Suprapubic skin (tissue), 3 donors: ENCODE data around the gene INTS12.

ENCODE experiments used
- EP300 ChIP-seq: sonication (generic); formaldehyde crosslinking; IDR thresholded peaks from one replicate; pipeline ENCODE4 v1.6.1; 2017; ENCODE audit warnings: antibody characterized with exemption
- TF ChIP-seq, protein P1 (sequence below), 2 donors: fragments of 200-600 bp in 1 of 2; fragments of 450-650 bp in 1 of 2; sonication (generic) in 1 of 2; IDR thresholded peaks; one replicate each; pipeline ENCODE4 v1.5.1; 2016 to 2019; ENCODE audit warnings: antibody characterized with exemption in 2 of 2, mild to moderate bottlenecking in 1 of 2, moderate library complexity in 1 of 2

DNA sequence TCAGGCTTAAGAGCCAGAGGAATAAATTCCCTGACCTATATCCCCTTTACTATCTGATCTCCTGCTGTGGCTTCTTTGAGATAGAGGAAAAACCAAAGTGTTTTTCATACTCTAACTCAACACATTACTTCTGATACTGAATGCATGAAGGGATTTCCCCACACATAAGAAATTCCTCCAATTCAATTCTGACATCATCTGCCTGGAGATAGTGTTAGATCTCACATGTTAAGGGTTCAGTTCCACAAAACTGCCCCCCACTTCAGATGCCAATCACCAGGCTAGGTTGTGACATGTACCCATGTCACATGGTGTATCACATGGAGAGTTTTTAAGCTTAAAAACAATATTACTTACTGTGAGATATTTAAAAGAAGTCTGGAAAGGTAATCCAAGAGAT lies 46.9 kb upstream of the INTS12 start:
- TF ChIP-seq EP300 = no peak
- TF ChIP-seq, protein P1, sequence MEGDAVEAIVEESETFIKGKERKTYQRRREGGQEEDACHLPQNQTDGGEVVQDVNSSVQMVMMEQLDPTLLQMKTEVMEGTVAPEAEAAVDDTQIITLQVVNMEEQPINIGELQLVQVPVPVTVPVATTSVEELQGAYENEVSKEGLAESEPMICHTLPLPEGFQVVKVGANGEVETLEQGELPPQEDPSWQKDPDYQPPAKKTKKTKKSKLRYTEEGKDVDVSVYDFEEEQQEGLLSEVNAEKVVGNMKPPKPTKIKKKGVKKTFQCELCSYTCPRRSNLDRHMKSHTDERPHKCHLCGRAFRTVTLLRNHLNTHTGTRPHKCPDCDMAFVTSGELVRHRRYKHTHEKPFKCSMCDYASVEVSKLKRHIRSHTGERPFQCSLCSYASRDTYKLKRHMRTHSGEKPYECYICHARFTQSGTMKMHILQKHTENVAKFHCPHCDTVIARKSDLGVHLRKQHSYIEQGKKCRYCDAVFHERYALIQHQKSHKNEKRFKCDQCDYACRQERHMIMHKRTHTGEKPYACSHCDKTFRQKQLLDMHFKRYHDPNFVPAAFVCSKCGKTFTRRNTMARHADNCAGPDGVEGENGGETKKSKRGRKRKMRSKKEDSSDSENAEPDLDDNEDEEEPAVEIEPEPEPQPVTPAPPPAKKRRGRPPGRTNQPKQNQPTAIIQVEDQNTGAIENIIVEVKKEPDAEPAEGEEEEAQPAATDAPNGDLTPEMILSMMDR (IDR thresholded peaks at IDR 0.05) = no peak
